ENCODE results near the gene NKX2-3. TPM values are rescaled to one million over a fixed set of nuclear protein-coding genes. Genes with fewer than 3 reads are reported as not detected.

Gene NKX2-3
- total and polyA plus RNA-seq, 8 donors: 0.45 to 5.8 (median 1.1) TPM; not detected in 1

DNA sequence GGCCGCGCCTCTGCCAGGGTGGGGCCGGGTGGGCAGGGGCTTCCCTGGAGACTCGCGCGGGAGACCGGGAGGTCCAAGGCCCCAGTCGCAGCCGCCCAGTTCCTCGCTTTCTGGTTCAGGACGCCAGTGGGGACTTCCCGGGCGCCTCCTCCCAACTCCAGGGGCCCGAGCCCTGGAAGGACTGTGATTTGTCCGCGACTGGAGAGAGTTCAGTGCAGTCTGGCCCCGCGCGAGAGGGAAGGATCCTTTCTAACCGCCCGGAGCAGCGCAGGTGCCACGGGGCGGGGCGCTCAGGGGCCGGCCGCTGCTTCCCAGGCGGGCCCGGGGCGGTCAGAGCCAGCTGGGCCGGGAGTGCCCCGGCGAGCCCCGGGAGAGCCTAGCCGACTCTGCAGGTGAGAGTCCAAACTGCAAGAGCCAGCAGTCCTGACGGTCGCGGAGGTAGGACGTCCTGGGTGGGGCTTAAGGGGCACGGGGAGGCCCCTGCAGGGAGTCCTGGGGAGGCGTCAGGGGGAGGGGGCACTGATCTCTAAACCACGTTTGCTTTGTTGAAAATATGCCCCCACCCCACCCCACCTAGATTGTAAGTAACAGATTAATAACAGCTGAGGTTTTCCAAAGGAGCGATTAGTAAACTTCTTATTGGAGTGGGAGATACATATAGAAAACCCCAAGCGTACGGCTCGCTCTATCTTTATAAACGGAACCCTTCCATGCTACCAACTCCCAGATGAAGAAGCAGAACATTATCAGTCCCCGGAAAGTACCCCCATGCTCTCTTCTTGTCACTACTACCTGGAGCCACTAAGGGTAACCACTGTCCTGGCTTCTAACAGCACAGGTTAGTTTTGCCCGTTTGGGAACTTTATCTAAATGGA, 8.2 kb downstream of the NKX2-3 start:
- intact Hi-C loops (cut with DNase I; ENCODE audit: low total_unique reads): no loop called here
- Histone ChIP-seq H3K27me3 (peaks cover 27 to 100% (median 79%) of the 10 kb centered on the region in 3 donors), H3K27ac (no peak overlapping the region), H3K4me3 (peak overlapping the region; percentile 18 to 49 (median 25)), H3K36me3 (no peaks in the 10 kb centered on the region), H3K9me3 (no peaks in the 10 kb centered on the region), H3K4me1 (peaks cover 19 to 32% (median 30%) of the 10 kb centered on the region in 4 donors)
- WGBS, 5 donors: 2 to 9% (median 5%) methylated on average over 19 to 49 of the region's 49 CpGs
- peak; percentile 45 to 83 for DNase-seq
- TF ChIP-seq POLR2A (IDR thresholded peaks at IDR 0.05) (no peak), EP300 (IDR thresholded peaks at IDR 0.05) (no peak), POLR2AphosphoS5 (IDR thresholded peaks at IDR 0.05) (no peak)
- TF ChIP-seq, protein P1, sequence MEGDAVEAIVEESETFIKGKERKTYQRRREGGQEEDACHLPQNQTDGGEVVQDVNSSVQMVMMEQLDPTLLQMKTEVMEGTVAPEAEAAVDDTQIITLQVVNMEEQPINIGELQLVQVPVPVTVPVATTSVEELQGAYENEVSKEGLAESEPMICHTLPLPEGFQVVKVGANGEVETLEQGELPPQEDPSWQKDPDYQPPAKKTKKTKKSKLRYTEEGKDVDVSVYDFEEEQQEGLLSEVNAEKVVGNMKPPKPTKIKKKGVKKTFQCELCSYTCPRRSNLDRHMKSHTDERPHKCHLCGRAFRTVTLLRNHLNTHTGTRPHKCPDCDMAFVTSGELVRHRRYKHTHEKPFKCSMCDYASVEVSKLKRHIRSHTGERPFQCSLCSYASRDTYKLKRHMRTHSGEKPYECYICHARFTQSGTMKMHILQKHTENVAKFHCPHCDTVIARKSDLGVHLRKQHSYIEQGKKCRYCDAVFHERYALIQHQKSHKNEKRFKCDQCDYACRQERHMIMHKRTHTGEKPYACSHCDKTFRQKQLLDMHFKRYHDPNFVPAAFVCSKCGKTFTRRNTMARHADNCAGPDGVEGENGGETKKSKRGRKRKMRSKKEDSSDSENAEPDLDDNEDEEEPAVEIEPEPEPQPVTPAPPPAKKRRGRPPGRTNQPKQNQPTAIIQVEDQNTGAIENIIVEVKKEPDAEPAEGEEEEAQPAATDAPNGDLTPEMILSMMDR (IDR thresholded peaks at IDR 0.05): no peak

DNA sequence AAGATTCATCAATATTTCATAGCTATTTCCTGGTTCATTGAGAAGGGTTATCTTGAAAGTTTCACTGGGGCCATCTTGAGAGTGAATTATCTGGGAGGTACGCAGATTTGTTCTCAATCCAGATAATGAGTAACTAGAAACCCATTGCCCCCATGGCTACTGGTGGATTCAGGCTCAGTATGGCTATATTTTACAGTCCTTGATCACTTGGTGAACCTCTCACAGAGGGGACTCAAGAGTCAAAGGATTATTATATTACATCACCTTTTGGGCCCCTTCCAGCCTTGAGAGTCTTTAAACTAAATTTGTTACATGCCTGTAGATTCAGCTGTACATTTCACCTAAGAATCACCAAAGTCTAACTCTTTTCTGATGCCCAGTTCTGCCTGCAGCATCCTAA, 11.6 kb downstream of the NKX2-3 start:
- no peak for TF ChIP-seq POLR2AphosphoS5 (IDR thresholded peaks at IDR 0.05)
- TF ChIP-seq, protein P1 (IDR thresholded peaks at IDR 0.05): no peak
- no peak for TF ChIP-seq POLR2A (IDR thresholded peaks at IDR 0.05)
- TF ChIP-seq EP300 (IDR thresholded peaks at IDR 0.05): no peak
- intact Hi-C loops (cut with DNase I; ENCODE audit: low total_unique reads): no loop called here
- Histone ChIP-seq H3K36me3 (no peaks in the 10 kb centered on the region), H3K4me3 (no peak overlapping the region), H3K27ac (no peak overlapping the region), H3K27me3 (peaks cover 22 to 100% (median 53%) of the 10 kb centered on the region in 3 donors), H3K9me3 (no peaks in the 10 kb centered on the region), H3K4me1 (peaks cover 8 to 13% (median 11%) of the 10 kb centered on the region in 4 donors)
- WGBS, 5 donors: 41 to 63% (median 55%) methylated on average over 1 of the region's 1 CpG
- DNase-seq: no peak

DNA sequence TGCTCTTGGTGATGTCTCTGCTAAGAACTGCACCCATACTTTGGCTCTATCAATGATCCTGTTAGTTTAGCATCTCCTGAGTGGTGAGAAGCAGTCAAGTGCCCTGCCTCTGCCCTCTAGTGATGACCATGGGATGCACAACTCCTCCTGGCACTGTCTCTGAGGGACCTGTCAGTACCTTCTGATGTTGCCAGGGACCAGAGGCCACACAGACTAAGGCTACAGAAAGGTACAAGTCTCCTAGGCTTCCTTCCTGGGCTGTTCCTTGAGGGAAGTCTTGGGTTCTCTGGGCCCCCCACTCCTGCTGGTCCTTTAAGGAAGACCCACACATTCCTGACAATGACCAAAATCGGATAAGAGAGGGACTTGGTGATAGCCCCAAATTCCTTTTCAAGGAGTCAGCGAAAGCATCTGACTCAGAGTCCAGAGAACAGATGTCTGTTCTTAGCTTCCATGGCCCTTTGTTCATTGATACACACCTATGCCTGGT, 15.3 kb downstream of the NKX2-3 start:
- Histone ChIP-seq H3K27me3 (peaks cover 0 to 98% (median 25%) of the 10 kb centered on the region in 3 donors), H3K27ac (no peak overlapping the region), H3K4me3 (no peak overlapping the region), H3K36me3 (no peaks in the 10 kb centered on the region), H3K4me1 (no peaks in the 10 kb centered on the region), H3K9me3 (no peaks in the 10 kb centered on the region)
- no peak for DNase-seq
- 56 to 67% (median 65%) methylated on average over 2 of the region's 2 CpGs for WGBS, 5 donors
- no peak for TF ChIP-seq POLR2AphosphoS5 (IDR thresholded peaks at IDR 0.05)
- no peak for TF ChIP-seq EP300 (IDR thresholded peaks at IDR 0.05)
- TF ChIP-seq, protein P1 (IDR thresholded peaks at IDR 0.05): no peak
- no peak for TF ChIP-seq POLR2A (IDR thresholded peaks at IDR 0.05)
- intact Hi-C loops (cut with DNase I; ENCODE audit: low total_unique reads): no loop called here

DNA sequence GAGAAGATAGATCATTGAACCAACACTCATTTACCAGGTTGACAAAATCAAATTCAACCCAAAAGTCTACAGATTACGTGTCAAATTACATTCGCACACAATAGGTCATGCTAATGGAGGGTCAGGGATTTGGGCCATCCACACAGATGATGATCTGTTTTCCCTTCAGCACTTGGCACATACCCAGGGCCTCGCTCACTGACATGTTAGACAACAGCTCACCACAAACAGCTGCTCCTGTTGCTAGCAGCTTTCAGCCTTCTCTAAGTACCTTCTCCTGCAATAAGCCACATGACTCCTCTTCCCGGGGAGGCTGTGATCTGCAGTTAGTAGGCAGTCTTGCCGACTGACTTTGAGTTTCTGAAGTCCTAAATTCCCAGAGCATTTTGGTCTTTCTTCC, 18.4 kb downstream of the NKX2-3 start:
- no peaks in the 10 kb centered on the region for H3K9me3 ChIP-seq
- 25 to 33% (median 29%) methylated on average over 5 of the region's 5 CpGs for WGBS, 5 donors
- H3K36me3 ChIP-seq: no peaks in the 10 kb centered on the region
- H3K27me3 ChIP-seq: peaks cover 3 to 98% (median 17%) of the 10 kb centered on the region in 3 donors
- TF ChIP-seq, protein P1 (IDR thresholded peaks at IDR 0.05): no peak
- TF ChIP-seq POLR2A (IDR thresholded peaks at IDR 0.05): no peak
- TF ChIP-seq POLR2AphosphoS5 (IDR thresholded peaks at IDR 0.05): no peak
- no peak for TF ChIP-seq EP300 (IDR thresholded peaks at IDR 0.05)
- no peak overlapping the region for H3K4me3 ChIP-seq
- DNase-seq: peak in 1 of 2 donors; percentile 69
- intact Hi-C loops (cut with DNase I; ENCODE audit: low total_unique reads): no loop called here
- H3K4me1 ChIP-seq: no peaks in the 10 kb centered on the region
- no peak overlapping the region for H3K27ac ChIP-seq

Measured in stomach (tissue), 9 donors.